Osteocyte (in vitro differentiated cells): ENCODE results near the gene SNX25. TPM values are rescaled to one million over a fixed set of nuclear protein-coding genes. Genes with fewer than 3 reads are reported as not detected.
"Not testable (repeated sequence)": the region's sequence is repeated elsewhere in the genome, so short reads cannot be mapped to it uniquely, and the experiment has no call there.

Experiments used
- DNase-seq: peaks from one replicate; pipeline ENCODE4 v3.0.0; 2021; ENCODE audit warnings: mixed read lengths; ENCODE audit not compliant: unreplicated experiment; ENCODE audit errors: extremely low spot score
- H3K27ac Mint-ChIP-seq: one replicate; pipeline ENCODE4 v1.8.0; 2021; ENCODE audit warnings: mild to moderate bottlenecking, mixed read lengths; ENCODE audit not compliant: unreplicated experiment
- H3K27me3 Mint-ChIP-seq: one replicate; pipeline ENCODE4 v1.8.0; 2021; ENCODE audit warnings: mixed read lengths; ENCODE audit not compliant: unreplicated experiment
- H3K36me3 Mint-ChIP-seq: one replicate; pipeline ENCODE4 v1.8.0; 2021; ENCODE audit warnings: mixed read lengths; ENCODE audit not compliant: unreplicated experiment
- H3K4me1 Mint-ChIP-seq: one replicate; pipeline ENCODE4 v1.8.0; 2021; ENCODE audit warnings: mixed read lengths; ENCODE audit not compliant: unreplicated experiment
- H3K4me3 Mint-ChIP-seq: one replicate; pipeline ENCODE4 v1.8.0; 2021; ENCODE audit warnings: mild to moderate bottlenecking, moderate library complexity, mixed read lengths; ENCODE audit not compliant: unreplicated experiment
- H3K9me3 Mint-ChIP-seq: one replicate; pipeline ENCODE4 v1.8.0; 2021; ENCODE audit warnings: mixed read lengths; ENCODE audit not compliant: unreplicated experiment
- total RNA-seq: library from RNA; stranded (reverse); gene quantifications from 2 replicates; pipeline ENCODE4 v1.2.1, GENCODE V29; 2021
- TF ChIP-seq, protein P1 (sequence below): fragments of 200-600 bp; sonication (generic); IDR thresholded peaks from 2 replicates; pipeline ENCODE4 v1.5.0; 2021; ENCODE audit warnings: antibody characterized with exemption, mild to moderate bottlenecking, moderate library complexity

SNX25 gene
- total RNA-seq, 1 donor from 2014 or later: 44.4 TPM

DNA sequence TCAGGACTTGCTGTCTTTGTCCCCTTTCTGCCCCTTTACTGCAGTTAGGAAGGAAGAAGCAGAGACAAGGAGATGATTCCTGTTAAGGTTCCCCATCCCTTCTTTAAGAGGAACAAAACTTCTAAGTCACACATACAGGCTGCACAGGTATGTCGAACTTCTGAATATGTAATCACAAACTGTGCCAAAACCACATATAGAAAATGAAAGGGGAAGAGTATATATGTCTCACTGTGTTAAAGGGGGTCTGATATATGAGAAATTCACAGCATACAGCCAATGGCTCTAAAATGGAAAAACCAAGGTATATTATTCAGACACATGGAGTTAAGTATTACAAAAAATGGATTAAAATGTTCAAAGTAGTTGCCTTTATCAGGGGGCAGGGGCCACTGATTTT, 17.3 kb upstream of the SNX25 start:
- Mint-ChIP-seq H3K4me1 (no peaks in the 10 kb centered on the region), H3K36me3 (peaks cover 20% of the 10 kb centered on the region), H3K9me3 (no peaks in the 10 kb centered on the region), H3K27me3 (no peaks in the 10 kb centered on the region), H3K4me3 (no peak overlapping the region), H3K27ac (no peak overlapping the region)
- DNase-seq: no peak
- TF ChIP-seq, protein P1, sequence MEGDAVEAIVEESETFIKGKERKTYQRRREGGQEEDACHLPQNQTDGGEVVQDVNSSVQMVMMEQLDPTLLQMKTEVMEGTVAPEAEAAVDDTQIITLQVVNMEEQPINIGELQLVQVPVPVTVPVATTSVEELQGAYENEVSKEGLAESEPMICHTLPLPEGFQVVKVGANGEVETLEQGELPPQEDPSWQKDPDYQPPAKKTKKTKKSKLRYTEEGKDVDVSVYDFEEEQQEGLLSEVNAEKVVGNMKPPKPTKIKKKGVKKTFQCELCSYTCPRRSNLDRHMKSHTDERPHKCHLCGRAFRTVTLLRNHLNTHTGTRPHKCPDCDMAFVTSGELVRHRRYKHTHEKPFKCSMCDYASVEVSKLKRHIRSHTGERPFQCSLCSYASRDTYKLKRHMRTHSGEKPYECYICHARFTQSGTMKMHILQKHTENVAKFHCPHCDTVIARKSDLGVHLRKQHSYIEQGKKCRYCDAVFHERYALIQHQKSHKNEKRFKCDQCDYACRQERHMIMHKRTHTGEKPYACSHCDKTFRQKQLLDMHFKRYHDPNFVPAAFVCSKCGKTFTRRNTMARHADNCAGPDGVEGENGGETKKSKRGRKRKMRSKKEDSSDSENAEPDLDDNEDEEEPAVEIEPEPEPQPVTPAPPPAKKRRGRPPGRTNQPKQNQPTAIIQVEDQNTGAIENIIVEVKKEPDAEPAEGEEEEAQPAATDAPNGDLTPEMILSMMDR: no peak

DNA sequence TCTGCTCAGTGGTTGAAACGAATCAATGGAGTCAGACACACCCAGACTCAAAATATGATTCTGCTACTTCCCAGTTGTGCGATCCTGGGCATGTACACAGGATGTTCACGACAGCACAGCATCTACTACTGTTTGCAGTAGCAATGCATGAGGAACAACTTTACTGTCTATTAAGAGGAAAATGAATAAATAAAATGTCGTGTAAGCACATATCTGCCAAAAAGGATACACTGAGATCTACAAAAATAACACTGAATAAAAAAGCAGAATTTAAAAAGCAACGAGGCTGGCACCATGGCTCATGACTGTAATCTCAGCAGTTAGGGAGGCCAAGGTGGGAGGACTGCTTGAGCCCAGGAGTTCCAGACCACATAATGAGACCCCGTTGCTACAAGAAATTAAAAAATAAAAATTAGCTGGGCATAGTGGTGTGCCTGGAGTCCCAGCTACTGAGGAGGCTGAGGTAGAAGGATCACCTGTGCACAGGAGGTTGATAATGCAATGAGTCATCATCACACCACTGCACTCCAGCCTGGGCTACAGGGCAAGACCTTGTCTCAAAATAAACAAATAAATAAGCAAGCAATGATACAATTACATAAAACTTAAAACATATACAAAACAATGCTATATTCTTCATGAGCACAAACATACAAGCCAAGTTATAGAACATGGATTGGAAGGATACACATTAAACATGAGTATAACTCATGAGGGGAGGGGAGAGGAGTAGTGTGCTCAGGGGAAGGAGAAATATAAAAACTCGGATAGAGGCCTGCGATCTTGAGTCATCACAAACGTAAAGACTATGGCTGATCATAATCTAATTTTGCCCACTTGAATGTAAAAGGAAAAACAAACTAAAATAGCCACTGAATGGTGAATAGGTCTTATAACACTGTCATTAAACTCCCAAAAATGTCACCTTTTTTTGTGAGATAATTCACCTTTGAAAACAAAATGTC, 14.2 kb upstream of the SNX25 start:
- no peak for DNase-seq
- TF ChIP-seq, protein P1: no peak
- H3K4me1 Mint-ChIP-seq: peaks cover 8% of the 10 kb centered on the region
- peaks cover 10% of the 10 kb centered on the region for H3K36me3 Mint-ChIP-seq
- H3K27ac Mint-ChIP-seq: no peak overlapping the region
- no peaks in the 10 kb centered on the region for H3K9me3 Mint-ChIP-seq
- H3K4me3 Mint-ChIP-seq: no peak overlapping the region
- no peaks in the 10 kb centered on the region for H3K27me3 Mint-ChIP-seq

DNA sequence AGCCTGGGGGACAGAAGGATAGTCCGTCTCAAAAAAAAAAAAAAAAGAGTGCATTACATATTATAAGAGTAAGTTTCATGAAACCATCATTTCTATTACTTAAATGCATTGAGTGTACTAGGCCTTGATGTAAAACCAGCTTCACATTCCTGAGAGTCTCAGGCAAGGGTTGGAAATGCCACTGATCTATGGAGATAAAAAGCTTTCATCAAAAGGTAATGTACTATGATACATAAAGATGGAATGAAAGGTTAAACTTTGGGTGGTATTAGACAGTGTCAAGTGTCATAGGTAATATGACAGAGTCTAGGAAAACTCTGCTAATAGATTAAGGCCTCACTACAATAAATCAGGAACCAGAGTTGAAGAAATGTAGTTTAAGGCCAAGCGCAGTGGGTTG, 13.0 kb upstream of the SNX25 start:
- Mint-ChIP-seq H3K4me1 (peaks cover 15% of the 10 kb centered on the region), H3K4me3 (no peak overlapping the region)

DNA sequence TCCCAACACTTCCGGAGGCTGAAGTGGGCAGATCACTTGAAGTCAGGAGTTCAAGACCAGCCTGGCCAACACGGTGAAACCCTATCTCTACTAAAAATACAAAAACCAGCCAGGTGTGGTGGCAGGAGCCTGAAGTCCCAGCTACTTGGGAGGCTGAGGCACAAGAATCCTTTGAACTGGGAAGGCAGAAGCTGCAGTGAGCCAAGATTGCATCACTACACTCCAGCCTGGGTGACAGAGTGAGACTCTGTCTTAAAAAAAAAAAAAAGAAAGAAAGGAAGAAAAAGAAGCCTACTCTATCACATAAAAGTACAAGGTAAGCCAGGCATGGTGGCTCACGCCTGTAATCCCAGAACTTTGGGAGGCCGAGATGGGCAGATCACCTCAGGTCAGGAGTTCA, 11.2 kb upstream of the SNX25 start:
- peaks cover 32% of the 10 kb centered on the region for H3K4me1 Mint-ChIP-seq
- not testable (repeated sequence) for H3K27ac Mint-ChIP-seq, H3K9me3 Mint-ChIP-seq, H3K36me3 Mint-ChIP-seq, H3K4me3 Mint-ChIP-seq, DNase-seq, H3K27me3 Mint-ChIP-seq

More for the DNA sequence above, 13.0 kb upstream of the SNX25 start:
- TF ChIP-seq, protein P1: no peak
- no peak for DNase-seq
- H3K27me3 Mint-ChIP-seq: no peaks in the 10 kb centered on the region
- peaks cover 3% of the 10 kb centered on the region for H3K36me3 Mint-ChIP-seq
- no peaks in the 10 kb centered on the region for H3K9me3 Mint-ChIP-seq
- no peak overlapping the region for H3K27ac Mint-ChIP-seq

DNA sequence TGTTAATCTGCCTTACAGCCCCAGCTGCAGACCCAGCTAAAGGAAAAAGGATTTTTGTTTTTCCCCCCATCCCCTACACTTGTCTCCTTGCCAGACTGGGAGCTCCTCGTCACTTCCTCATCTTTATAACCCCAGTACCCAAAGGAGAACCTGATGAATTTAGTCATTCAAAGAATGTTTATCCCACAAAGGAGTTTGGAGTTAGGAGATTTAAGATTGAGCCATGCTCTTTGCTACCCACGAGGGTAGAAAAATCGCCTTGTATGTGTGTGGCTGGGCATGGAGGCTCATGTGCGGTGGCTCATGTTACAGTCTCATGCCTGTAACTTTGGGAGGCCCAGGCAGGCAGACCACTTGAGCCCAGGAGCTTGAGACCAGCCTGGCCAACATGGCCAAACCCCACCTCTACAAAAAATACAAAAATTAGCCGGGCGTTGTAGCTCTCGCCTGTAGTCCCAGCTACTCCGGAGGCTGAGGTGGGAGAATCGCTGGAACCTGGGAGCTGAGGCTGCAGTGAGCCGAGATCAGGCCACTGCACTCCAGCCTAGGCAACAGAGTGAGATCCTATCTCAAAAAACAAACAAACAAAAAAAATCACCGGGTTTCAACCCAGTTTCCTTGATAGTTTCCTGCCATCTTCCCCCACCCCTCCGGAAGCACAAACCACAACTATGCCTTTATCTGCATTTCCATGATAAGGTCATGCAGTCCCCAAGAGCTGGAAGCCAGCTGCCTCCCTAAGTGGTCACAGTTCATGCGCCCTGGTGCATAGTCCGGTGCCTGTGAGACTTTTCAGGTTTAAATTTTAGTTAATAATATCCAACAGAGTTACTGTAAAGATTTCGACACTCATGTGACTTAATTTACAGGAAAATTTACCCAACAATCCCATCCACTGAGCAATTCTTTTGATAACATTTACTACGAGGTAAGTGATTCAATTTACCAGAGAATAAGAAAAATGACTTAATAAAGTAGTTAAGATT, 7.1 kb upstream of the SNX25 start:
- Mint-ChIP-seq H3K4me1 (peaks cover 48% of the 10 kb centered on the region), H3K36me3 (peaks cover 3% of the 10 kb centered on the region), H3K27ac (peak overlapping the region; percentile 94), H3K4me3 (peak overlapping the region; percentile 89), H3K27me3 (no peaks in the 10 kb centered on the region), H3K9me3 (no peaks in the 10 kb centered on the region)
- TF ChIP-seq, protein P1: no peak
- DNase-seq: no peak
